HEK293 (cell line): Measurements from ENCODE around the gene PBX2.
"Not testable (repeated sequence)": the region's sequence is repeated elsewhere in the genome, so short reads cannot be mapped to it uniquely, and the experiment has no call there.

Experiments
- CTCF ChIA-PET: fragments of 350-600 bp; formaldehyde crosslinking; extraction: SDS; loops from one replicate; lab custom pipeline; 2021; ENCODE audit warnings: antibody characterized with exemption; lab: Yijun Ruan, JAX
- POLR2A ChIA-PET: fragments of 300-600 bp; formaldehyde crosslinking; extraction: SDS; loops from one replicate; lab custom pipeline; 2020; ENCODE audit warnings: antibody characterized with exemption, inconsistent platforms; lab: Yijun Ruan, JAX
- H3K27ac ChIP-seq: fragments of 200-500 bp; sonication (Bioruptor generic); 2 replicates; pipeline ENCODE4 v1.5.1; 2014; ENCODE audit warnings: low read depth, low read length, control low read depth, inconsistent platforms; ENCODE audit errors: extremely low read depth
- H3K36me3 ChIP-seq, 2 experiments: fragments of 200-500 bp in 1 of 2; sonication (Bioruptor generic) in 1 of 2; 1 replicate in 1 of 2; 2 replicates in 1 of 2; pipeline ENCODE4 v1.5.1; 2014 to 2017; ENCODE audit warnings: inconsistent platforms in 2 of 2, low read length in 2 of 2; ENCODE audit not compliant: control insufficient read depth in 2 of 2, insufficient read depth in 1 of 2
- H3K4me1 ChIP-seq: fragments of 200-500 bp; sonication (Bioruptor generic); 2 replicates; pipeline ENCODE4 v1.5.1; 2014; ENCODE audit warnings: mild to moderate bottlenecking, low read length, inconsistent platforms; ENCODE audit not compliant: control insufficient read depth, insufficient read depth
- H3K4me3 ChIP-seq: 2 replicates; pipeline ENCODE4 v1.5.1; 2011; ENCODE audit warnings: low read depth, mild to moderate bottlenecking, control low read depth, low read length, moderate library complexity
- H3K9me3 ChIP-seq: fragments of 200-500 bp; sonication (Bioruptor generic); 2 replicates; pipeline ENCODE4 v1.5.1; 2014; ENCODE audit warnings: low read depth, low read length, inconsistent platforms; ENCODE audit not compliant: control insufficient read depth, insufficient read depth
- HOXC10 ChIP-seq: sonication (generic); formaldehyde crosslinking; IDR thresholded peaks from 2 replicates; pipeline ENCODE4 v1.8.1; 2023; ENCODE audit warnings: mild to moderate bottlenecking, missing genetic modification reagents
- INSM2 ChIP-seq: fragments of 450-650 bp; formaldehyde crosslinking; IDR thresholded peaks from 2 replicates; pipeline ENCODE4 v1.5.1; 2016; ENCODE audit warnings: missing biosample characterization, missing genetic modification characterization
- KLF1 ChIP-seq: fragments of 450-650 bp; formaldehyde crosslinking; IDR thresholded peaks from 2 replicates; pipeline ENCODE4 v1.5.1; 2016; ENCODE audit warnings: missing biosample characterization, missing genetic modification characterization
- KLF10 ChIP-seq: fragments of 450-650 bp; IDR thresholded peaks from 2 replicates; pipeline ENCODE4 v1.5.1; 2018; ENCODE audit warnings: missing biosample characterization, mild to moderate bottlenecking, missing genetic modification characterization
- MYNN ChIP-seq: fragments of 450-650 bp; formaldehyde crosslinking; IDR thresholded peaks from 2 replicates; pipeline ENCODE4 v1.5.1; 2016; ENCODE audit warnings: missing biosample characterization, missing genetic modification characterization, borderline replicate concordance
- OVOL3 ChIP-seq: fragments of 450-650 bp; formaldehyde crosslinking; IDR thresholded peaks from 2 replicates; pipeline ENCODE4 v1.5.1; 2016; ENCODE audit warnings: missing biosample characterization, missing genetic modification characterization
- PBX3 ChIP-seq: sonication (generic); formaldehyde crosslinking; IDR thresholded peaks from 2 replicates; pipeline ENCODE4 v1.8.1; 2022; ENCODE audit warnings: mild to moderate bottlenecking, moderate library complexity, missing genetic modification reagents
- SCRT1 ChIP-seq: fragments of 450-650 bp; formaldehyde crosslinking; IDR thresholded peaks from 2 replicates; pipeline ENCODE4 v1.5.1; 2016; ENCODE audit warnings: missing biosample characterization, missing genetic modification characterization, borderline replicate concordance
- SCRT2 ChIP-seq: fragments of 450-650 bp; formaldehyde crosslinking; IDR thresholded peaks from 2 replicates; pipeline ENCODE4 v1.5.1; 2016; ENCODE audit warnings: missing biosample characterization, missing genetic modification characterization
- SP3 ChIP-seq: fragments of 450-650 bp; formaldehyde crosslinking; IDR thresholded peaks from 2 replicates; pipeline ENCODE4 v1.5.1; 2016; ENCODE audit warnings: missing biosample characterization, missing genetic modification characterization
- ZBTB21 ChIP-seq: fragments of 450-650 bp; formaldehyde crosslinking; IDR thresholded peaks from 2 replicates; pipeline ENCODE4 v1.5.1; 2017; ENCODE audit warnings: missing biosample characterization, missing genetic modification characterization
- ZNF112 ChIP-seq: fragments of 450-650 bp; formaldehyde crosslinking; IDR thresholded peaks from 2 replicates; pipeline ENCODE4 v1.5.0; 2017; ENCODE audit warnings: missing biosample characterization, missing genetic modification characterization
- ZNF23 ChIP-seq: fragments of 450-650 bp; formaldehyde crosslinking; IDR thresholded peaks from 2 replicates; pipeline ENCODE4 v1.5.1; 2016; ENCODE audit warnings: missing biosample characterization, missing genetic modification characterization, borderline replicate concordance
- ZNF266 ChIP-seq: fragments of 450-650 bp; formaldehyde crosslinking; IDR thresholded peaks from 2 replicates; pipeline ENCODE4 v1.5.1; 2016; ENCODE audit warnings: missing biosample characterization, missing genetic modification characterization, low read depth
- ZNF341 ChIP-seq: fragments of 450-650 bp; formaldehyde crosslinking; IDR thresholded peaks from 2 replicates; pipeline ENCODE4; 2016; ENCODE audit warnings: low read depth, missing biosample characterization, missing genetic modification characterization
- ZNF366 ChIP-seq: fragments of 450-650 bp; formaldehyde crosslinking; conservative IDR thresholded peaks from 2 replicates; pipeline ENCODE4 v1.5.1; 2016; ENCODE audit warnings: missing biosample characterization, missing genetic modification characterization
- ZNF514 ChIP-seq: fragments of 450-650 bp; formaldehyde crosslinking; IDR thresholded peaks from 2 replicates; pipeline ENCODE4 v1.5.1; 2016; ENCODE audit warnings: missing biosample characterization, missing genetic modification characterization
- ZNF560 ChIP-seq: fragments of 450-650 bp; formaldehyde crosslinking; IDR thresholded peaks from 2 replicates; pipeline ENCODE4 v1.5.1; 2017; ENCODE audit warnings: missing biosample characterization, missing genetic modification characterization, borderline replicate concordance
- ZNF629 ChIP-seq: fragments of 450-650 bp; formaldehyde crosslinking; IDR thresholded peaks from 2 replicates; pipeline ENCODE4 v1.5.1; 2017; ENCODE audit warnings: missing biosample characterization, missing genetic modification characterization
- ZNF645 ChIP-seq: fragments of 450-650 bp; formaldehyde crosslinking; IDR thresholded peaks from 2 replicates; pipeline ENCODE4; 2016; ENCODE audit warnings: missing biosample characterization, missing genetic modification characterization
- ZNF707 ChIP-seq: fragments of 450-650 bp; formaldehyde crosslinking; IDR thresholded peaks from 2 replicates; pipeline ENCODE4 v1.5.1; 2016; ENCODE audit warnings: missing biosample characterization, missing genetic modification characterization
- TF ChIP-seq, protein P1 (sequence below): fragments of 450-650 bp; formaldehyde crosslinking; IDR thresholded peaks from 2 replicates; pipeline ENCODE4 v1.5.1; 2016; ENCODE audit warnings: missing biosample characterization, missing genetic modification characterization
- TF ChIP-seq, protein P2 (sequence below): fragments of 450-650 bp; formaldehyde crosslinking; IDR thresholded peaks from 2 replicates; pipeline ENCODE4 v1.5.1; 2016; ENCODE audit warnings: missing biosample characterization, missing genetic modification characterization, borderline replicate concordance

PBX2 gene

DNA sequence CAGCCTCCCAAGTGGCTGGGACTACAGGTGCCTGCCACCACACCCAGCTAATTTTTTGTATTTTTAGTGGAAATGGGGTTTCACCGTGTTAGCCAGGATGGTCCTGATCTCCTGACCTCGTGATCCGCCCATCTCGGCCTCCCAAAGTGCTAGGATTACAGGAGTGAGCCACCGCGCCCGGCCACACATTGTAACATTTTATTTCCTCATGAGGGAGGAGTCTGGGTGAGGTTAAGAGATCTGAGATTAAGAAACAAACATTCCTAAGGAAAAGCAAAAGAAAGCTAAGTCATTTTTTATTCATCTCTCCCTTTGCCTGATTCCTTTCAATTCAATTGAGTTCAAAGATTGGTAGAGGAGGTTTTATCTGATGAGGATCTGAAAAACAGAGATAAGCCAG lies 45.8 kb downstream of the PBX2 start:
- H3K9me3 ChIP-seq, result not testable (repeated sequence)
- POLR2A ChIA-PET, result interaction anchor here (0.5 to 3.2 kb wide), 3 partner anchors 9 to 32 kb away, joined by 5 to 26 read pairs (median 6); partner anchors contain the start of genes AGPAT1 and FKBPL
- peak; percentile 89 for TF ChIP-seq KLF1 (tag by site-specific recombination)
- TF ChIP-seq, all 188 proteins: peak for 1; not testable (repeated sequence) for 187
- not testable (repeated sequence) for H3K4me1 ChIP-seq, H3K4me3 ChIP-seq, H3K27ac ChIP-seq, H3K36me3 ChIP-seq
- CTCF ChIA-PET, result interaction anchor here (0.6 to 3.0 kb wide), 3 partner anchors 26 to 905 kb away, joined by 3 to 14 read pairs (median 3); no protein-coding TSS in a partner anchor

DNA sequence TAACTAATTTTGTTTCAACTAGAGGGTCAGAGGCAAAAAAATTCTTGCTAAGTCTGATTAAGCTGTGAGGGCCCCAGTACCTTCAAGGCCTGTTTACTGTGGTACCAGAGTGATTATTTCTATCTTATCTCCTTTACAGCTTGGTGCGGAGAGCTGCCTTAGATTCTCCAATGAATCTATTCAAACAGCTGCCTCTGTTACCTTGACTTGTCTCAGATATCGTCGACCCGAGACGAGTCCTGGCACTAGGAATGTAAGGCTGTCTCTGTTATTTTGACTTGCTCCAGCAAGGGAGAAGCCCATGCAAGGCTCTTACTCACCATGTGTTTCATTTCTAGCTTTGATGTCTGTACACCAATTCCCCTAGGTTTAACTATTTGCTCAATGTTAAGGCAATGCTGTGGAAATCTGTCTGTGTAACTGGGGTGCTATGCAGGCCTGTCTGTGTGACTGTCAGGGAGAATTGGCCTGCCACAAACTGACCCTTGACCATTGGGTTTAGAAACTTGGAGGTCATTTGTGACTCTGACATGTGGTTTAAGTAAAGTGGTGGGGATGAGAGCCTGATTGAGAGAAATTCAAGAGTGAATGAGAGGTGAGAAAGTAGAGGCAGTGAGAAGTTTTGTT lies 49.5 kb downstream of the PBX2 start:
- Histone ChIP-seq H3K36me3 (no peaks in the 10 kb centered on the region), H3K9me3 (no peaks in the 10 kb centered on the region), H3K4me3 (no peak overlapping the region), H3K4me1 (no peaks in the 10 kb centered on the region), H3K27ac (no peak overlapping the region)
- CTCF ChIA-PET, result no interaction called here
- POLR2A ChIA-PET, result no interaction called here
- TF ChIP-seq SCRT2 (tag by site-specific recombination) (no peak), PBX3 (no peak), ZNF629 (tag by site-specific recombination) (no peak), ZNF266 (tag by site-specific recombination) (no peak), OVOL3 (tag by site-specific recombination) (no peak), SP3 (tag by site-specific recombination) (no peak), MYNN (tag by site-specific recombination) (no peak), HOXC10 (CRISPR knock-in tag) (no peak), ZNF645 (tag by site-specific recombination) (no peak), ZNF560 (tag by site-specific recombination) (no peak), ZNF707 (no peak), ZNF23 (tag by site-specific recombination) (no peak), ZNF341 (tag by site-specific recombination) (no peak), ZNF366 (no peak), ZBTB21 (tag by site-specific recombination) (no peak)
- TF ChIP-seq, protein P1, sequence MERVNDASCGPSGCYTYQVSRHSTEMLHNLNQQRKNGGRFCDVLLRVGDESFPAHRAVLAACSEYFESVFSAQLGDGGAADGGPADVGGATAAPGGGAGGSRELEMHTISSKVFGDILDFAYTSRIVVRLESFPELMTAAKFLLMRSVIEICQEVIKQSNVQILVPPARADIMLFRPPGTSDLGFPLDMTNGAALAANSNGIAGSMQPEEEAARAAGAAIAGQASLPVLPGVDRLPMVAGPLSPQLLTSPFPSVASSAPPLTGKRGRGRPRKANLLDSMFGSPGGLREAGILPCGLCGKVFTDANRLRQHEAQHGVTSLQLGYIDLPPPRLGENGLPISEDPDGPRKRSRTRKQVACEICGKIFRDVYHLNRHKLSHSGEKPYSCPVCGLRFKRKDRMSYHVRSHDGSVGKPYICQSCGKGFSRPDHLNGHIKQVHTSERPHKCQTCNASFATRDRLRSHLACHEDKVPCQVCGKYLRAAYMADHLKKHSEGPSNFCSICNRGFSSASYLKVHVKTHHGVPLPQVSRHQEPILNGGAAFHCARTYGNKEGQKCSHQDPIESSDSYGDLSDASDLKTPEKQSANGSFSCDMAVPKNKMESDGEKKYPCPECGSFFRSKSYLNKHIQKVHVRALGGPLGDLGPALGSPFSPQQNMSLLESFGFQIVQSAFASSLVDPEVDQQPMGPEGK (tag by site-specific recombination), result no peak

- CTCF ChIA-PET, result interaction anchor here (0.6 to 1.5 kb wide), 3 partner anchors 13 to 21 kb away, joined by 3 to 4 read pairs (median 3); no protein-coding TSS in a partner anchor
- Histone ChIP-seq H3K36me3 (no peaks in the 10 kb centered on the region), H3K4me1 (no peaks in the 10 kb centered on the region), H3K4me3 (no peak overlapping the region), H3K9me3 (no peaks in the 10 kb centered on the region), H3K27ac (no peak overlapping the region)
- POLR2A ChIA-PET, result interaction anchor here (2.1 kb wide), 1 partner anchor 10 kb away, joined by 7 read pairs; the partner anchor contains the start of gene FKBPL
- TF ChIP-seq SCRT1 (tag by site-specific recombination) (no peak), ZNF112 (tag by site-specific recombination) (no peak), KLF10 (tag by site-specific recombination) (no peak), INSM2 (tag by site-specific recombination) (no peak), ZNF514 (no peak)
- TF ChIP-seq, protein P2, sequence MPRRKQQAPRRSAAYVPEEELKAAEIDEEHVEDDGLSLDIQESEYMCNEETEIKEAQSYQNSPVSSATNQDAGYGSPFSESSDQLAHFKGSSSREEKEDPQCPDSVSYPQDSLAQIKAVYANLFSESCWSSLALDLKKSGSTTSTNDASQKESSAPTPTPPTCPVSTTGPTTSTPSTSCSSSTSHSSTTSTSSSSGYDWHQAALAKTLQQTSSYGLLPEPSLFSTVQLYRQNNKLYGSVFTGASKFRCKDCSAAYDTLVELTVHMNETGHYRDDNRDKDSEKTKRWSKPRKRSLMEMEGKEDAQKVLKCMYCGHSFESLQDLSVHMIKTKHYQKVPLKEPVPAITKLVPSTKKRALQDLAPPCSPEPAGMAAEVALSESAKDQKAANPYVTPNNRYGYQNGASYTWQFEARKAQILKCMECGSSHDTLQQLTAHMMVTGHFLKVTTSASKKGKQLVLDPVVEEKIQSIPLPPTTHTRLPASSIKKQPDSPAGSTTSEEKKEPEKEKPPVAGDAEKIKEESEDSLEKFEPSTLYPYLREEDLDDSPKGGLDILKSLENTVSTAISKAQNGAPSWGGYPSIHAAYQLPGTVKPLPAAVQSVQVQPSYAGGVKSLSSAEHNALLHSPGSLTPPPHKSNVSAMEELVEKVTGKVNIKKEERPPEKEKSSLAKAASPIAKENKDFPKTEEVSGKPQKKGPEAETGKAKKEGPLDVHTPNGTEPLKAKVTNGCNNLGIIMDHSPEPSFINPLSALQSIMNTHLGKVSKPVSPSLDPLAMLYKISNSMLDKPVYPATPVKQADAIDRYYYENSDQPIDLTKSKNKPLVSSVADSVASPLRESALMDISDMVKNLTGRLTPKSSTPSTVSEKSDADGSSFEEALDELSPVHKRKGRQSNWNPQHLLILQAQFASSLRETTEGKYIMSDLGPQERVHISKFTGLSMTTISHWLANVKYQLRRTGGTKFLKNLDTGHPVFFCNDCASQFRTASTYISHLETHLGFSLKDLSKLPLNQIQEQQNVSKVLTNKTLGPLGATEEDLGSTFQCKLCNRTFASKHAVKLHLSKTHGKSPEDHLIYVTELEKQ (tag by site-specific recombination), result no peak
Measured at GRCh38 chr6:32139590-32139989, 50.4 kb downstream of the PBX2 start.
